Breast epithelium (tissue), 4 donors: Measurements from ENCODE around the gene SCGB1D1. TPM values are rescaled to one million over a fixed set of nuclear protein-coding genes. Genes with fewer than 3 reads are reported as not detected.

Source experiments
- DNase-seq, 2 donors: peaks; one replicate each; pipeline ENCODE4 v3.0.0-alpha.2; 2019; ENCODE audit warnings: low spot score in 2 of 2
- H3K27ac ChIP-seq, 2 donors: fragments of 200-600 bp; sonication (generic) in 1 of 2; one replicate each; pipeline ENCODE4 v1.5.1; 2016 to 2019; ENCODE audit warnings: mild to moderate bottlenecking in 1 of 2
- H3K27me3 ChIP-seq, 2 donors: fragments of 200-600 bp; sonication (generic) in 1 of 2; one replicate each; pipeline versions ENCODE4 v1.5.1 to v1.6.0; 2017 to 2019; ENCODE audit warnings: control low read depth in 1 of 2, mild to moderate bottlenecking in 1 of 2
- H3K36me3 ChIP-seq: fragments of 200-600 bp; one replicate; pipeline ENCODE4 v1.5.1; 2019
- H3K4me1 ChIP-seq, 2 donors: fragments of 200-600 bp; sonication (generic); one replicate each; pipeline ENCODE4 v1.5.1; 2016 to 2019; ENCODE audit warnings: control low read depth in 1 of 2
- H3K4me3 ChIP-seq, 3 donors: fragments of 200-600 bp; sonication (generic); 1 replicate in 2 of 3; 2 replicates in 1 of 3; pipeline ENCODE4 v1.5.1; 2016 to 2019; ENCODE audit warnings: mild to moderate bottlenecking in 3 of 3, moderate library complexity in 2 of 3
- H3K9me3 ChIP-seq, 2 donors: fragments of 200-600 bp; sonication (generic) in 1 of 2; one replicate each; pipeline ENCODE4 v1.5.1; 2016 to 2019; ENCODE audit warnings: control low read depth in 1 of 2
- POLR2A ChIP-seq: fragments of 450-650 bp; IDR thresholded peaks from one replicate; pipeline ENCODE4 v1.6.1; 2016; ENCODE audit warnings: antibody characterized with exemption, mild to moderate bottlenecking, moderate library complexity
- POLR2AphosphoS5 ChIP-seq, 3 donors: sonication (generic); formaldehyde crosslinking; IDR thresholded peaks; one replicate each; pipeline ENCODE4 v1.6.1; 2017; ENCODE audit warnings: antibody characterized with exemption in 3 of 3
- intact Hi-C: fragments of 100-400 bp; cut with DNase I; formaldehyde crosslinking; loops from one replicate; pipeline ENCODE4 v1.15.1; 2023; ENCODE audit warnings: low total_unique reads
- total RNA-seq, 3 donors: library from RNA; depleted of rRNA; stranded (reverse); fragments of >200 nt; gene quantifications; one replicate each; pipeline ENCODE4 v1.1.0, GENCODE V29; 2016
- TF ChIP-seq, protein P1 (sequence below), 3 donors: fragments of 450-650 bp; IDR thresholded peaks; one replicate each; pipeline ENCODE4 v1.5.1; 2016 to 2017; ENCODE audit warnings: antibody characterized with exemption in 3 of 3, mild to moderate bottlenecking in 3 of 3, moderate library complexity in 3 of 3

SCGB1D1 gene
- total RNA-seq, 3 donors from 2014 or later, result not detected

GRCh38 chr11:62208785-62209144, 18.7 kb downstream of the SCGB1D1 start:
- TF ChIP-seq POLR2AphosphoS5 (IDR thresholded peaks at IDR 0.05) (no peak), POLR2A (no peak)
- TF ChIP-seq, protein P1, sequence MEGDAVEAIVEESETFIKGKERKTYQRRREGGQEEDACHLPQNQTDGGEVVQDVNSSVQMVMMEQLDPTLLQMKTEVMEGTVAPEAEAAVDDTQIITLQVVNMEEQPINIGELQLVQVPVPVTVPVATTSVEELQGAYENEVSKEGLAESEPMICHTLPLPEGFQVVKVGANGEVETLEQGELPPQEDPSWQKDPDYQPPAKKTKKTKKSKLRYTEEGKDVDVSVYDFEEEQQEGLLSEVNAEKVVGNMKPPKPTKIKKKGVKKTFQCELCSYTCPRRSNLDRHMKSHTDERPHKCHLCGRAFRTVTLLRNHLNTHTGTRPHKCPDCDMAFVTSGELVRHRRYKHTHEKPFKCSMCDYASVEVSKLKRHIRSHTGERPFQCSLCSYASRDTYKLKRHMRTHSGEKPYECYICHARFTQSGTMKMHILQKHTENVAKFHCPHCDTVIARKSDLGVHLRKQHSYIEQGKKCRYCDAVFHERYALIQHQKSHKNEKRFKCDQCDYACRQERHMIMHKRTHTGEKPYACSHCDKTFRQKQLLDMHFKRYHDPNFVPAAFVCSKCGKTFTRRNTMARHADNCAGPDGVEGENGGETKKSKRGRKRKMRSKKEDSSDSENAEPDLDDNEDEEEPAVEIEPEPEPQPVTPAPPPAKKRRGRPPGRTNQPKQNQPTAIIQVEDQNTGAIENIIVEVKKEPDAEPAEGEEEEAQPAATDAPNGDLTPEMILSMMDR (IDR thresholded peaks at IDR 0.05), result no peak
- no peaks in the 10 kb centered on the region for H3K27me3 ChIP-seq
- no peaks in the 10 kb centered on the region for H3K36me3 ChIP-seq
- H3K27ac ChIP-seq, result peak overlapping the region; percentile 34 to 50
- DNase-seq, result no peak
- intact Hi-C loops, result no loop called here
- no peaks in the 10 kb centered on the region for H3K4me1 ChIP-seq
- H3K9me3 ChIP-seq, result no peaks in the 10 kb centered on the region
- H3K4me3 ChIP-seq, result peak overlapping the region in 2 of 3 donors; percentile 3 to 37

GRCh38 chr11:62217191-62217748, 27.3 kb downstream of the SCGB1D1 start:
- no peak overlapping the region for H3K27ac ChIP-seq
- H3K9me3 ChIP-seq, result peaks cover 6 to 7% of the 10 kb centered on the region in 2 donors
- no peaks in the 10 kb centered on the region for H3K4me1 ChIP-seq
- DNase-seq, result no peak
- no peak for TF ChIP-seq POLR2A
- TF ChIP-seq, protein P1 (IDR thresholded peaks at IDR 0.05), result peak in 1 of 3 donors; percentile 46
- TF ChIP-seq POLR2AphosphoS5 (IDR thresholded peaks at IDR 0.05), result no peak
- H3K4me3 ChIP-seq, result no peak overlapping the region
- intact Hi-C loops, result no loop called here
- no peaks in the 10 kb centered on the region for H3K36me3 ChIP-seq
- H3K27me3 ChIP-seq, result no peaks in the 10 kb centered on the region

- intact Hi-C loops, result no loop called here
- Histone ChIP-seq H3K4me1 (no peaks in the 10 kb centered on the region), H3K9me3 (peaks cover 28 to 34% of the 10 kb centered on the region in 2 donors), H3K36me3 (no peaks in the 10 kb centered on the region), H3K4me3 (no peak overlapping the region), H3K27me3 (no peaks in the 10 kb centered on the region), H3K27ac (no peak overlapping the region)
- DNase-seq, result no peak
- TF ChIP-seq POLR2A (no peak), POLR2AphosphoS5 (IDR thresholded peaks at IDR 0.05) (no peak)
- TF ChIP-seq, protein P1 (IDR thresholded peaks at IDR 0.05), result no peak
Observed at GRCh38 chr11:62221498-62221897, 31.5 kb downstream of the SCGB1D1 start.

- Histone ChIP-seq H3K36me3 (no peaks in the 10 kb centered on the region), H3K27ac (no peak overlapping the region), H3K9me3 (peaks cover 28 to 34% of the 10 kb centered on the region in 2 donors), H3K27me3 (no peaks in the 10 kb centered on the region), H3K4me3 (no peak overlapping the region), H3K4me1 (no peaks in the 10 kb centered on the region)
- intact Hi-C loops, result no loop called here
- no peak for DNase-seq
- TF ChIP-seq POLR2A, result no peak
Observed at GRCh38 chr11:62223095-62223494, 33.1 kb downstream of the SCGB1D1 start.

- TF ChIP-seq, protein P1 (IDR thresholded peaks at IDR 0.05), result peak in 1 of 3 donors; percentile 21
- no peak for TF ChIP-seq POLR2AphosphoS5 (IDR thresholded peaks at IDR 0.05)
- no peaks in the 10 kb centered on the region for H3K4me1 ChIP-seq
- no peak overlapping the region for H3K27ac ChIP-seq
- no peaks in the 10 kb centered on the region for H3K36me3 ChIP-seq
- intact Hi-C loops, result no loop called here
- H3K9me3 ChIP-seq, result no peaks in the 10 kb centered on the region
- no peak for DNase-seq
- no peak overlapping the region for H3K4me3 ChIP-seq
- H3K27me3 ChIP-seq, result no peaks in the 10 kb centered on the region
Observed at GRCh38 chr11:62233730-62234129, 43.7 kb downstream of the SCGB1D1 start.

DNA sequence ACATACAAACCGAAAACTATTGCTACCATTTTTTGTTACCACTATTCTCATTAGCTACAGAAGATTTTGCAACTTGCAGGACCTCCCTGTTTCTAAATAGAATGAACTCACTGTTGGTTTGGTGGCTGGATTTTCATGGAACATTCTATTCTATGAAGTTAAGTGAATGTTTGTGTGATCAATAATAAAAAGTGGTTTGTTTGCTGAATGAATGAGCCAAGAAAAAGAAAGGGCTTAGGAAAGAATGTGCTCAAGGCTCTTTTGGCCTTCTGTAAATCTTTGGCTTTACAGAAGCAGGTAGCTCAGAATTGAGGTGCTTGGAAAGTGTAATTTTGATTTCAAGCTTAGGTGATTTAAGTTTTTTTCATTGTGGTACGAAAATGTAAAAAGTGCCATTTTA, 46.2 kb downstream of the SCGB1D1 start:
- intact Hi-C loops, result no loop called here
- Histone ChIP-seq H3K36me3 (no peaks in the 10 kb centered on the region), H3K27me3 (no peaks in the 10 kb centered on the region), H3K9me3 (no peaks in the 10 kb centered on the region), H3K4me1 (no peaks in the 10 kb centered on the region), H3K27ac (no peak overlapping the region), H3K4me3 (no peak overlapping the region)
- TF ChIP-seq, protein P1 (IDR thresholded peaks at IDR 0.05), result no peak
- TF ChIP-seq POLR2A, result no peak
- no peak for TF ChIP-seq POLR2AphosphoS5 (IDR thresholded peaks at IDR 0.05)
- no peak for DNase-seq
